Naive thymus-derived CD8-positive, alpha-beta T cell (primary cell): ENCODE results near the gene SYT15. TPM values are rescaled to one million over a fixed set of nuclear protein-coding genes. Genes with fewer than 3 reads are reported as not detected.
"Not testable (repeated sequence)": the region's sequence is repeated elsewhere in the genome, so short reads cannot be mapped to it uniquely, and the experiment has no call there.

ENCODE experiments used
- ATAC-seq, 2 donors: fragments of 150-1000 bp; cut with Tn5 transposase in 1 of 2; sonication (Bioruptor Pico), chemical (Tn5 transposase) in 1 of 2; 1 replicate in 1 of 2; 2 replicates in 1 of 2; pipeline ENCODE4 v1.10.0; 2021; ENCODE audit warnings: mild to moderate bottlenecking in 2 of 2, moderate library complexity in 2 of 2
- POLR2A ChIA-PET: fragments of 350-600 bp; sonication (Branson Sonifier 250); formaldehyde crosslinking; loops from one replicate; lab custom pipeline; 2021; ENCODE audit warnings: antibody characterized with exemption; lab: Charles Lee
- DNase-seq, 10 donors: peaks; one replicate each; pipeline versions ENCODE4 v3.0.0 to v3.0.0-alpha.2; 2020 to 2022
- H3K27ac Mint-ChIP-seq, 10 donors: one replicate each; pipeline ENCODE4 v1.8.0; 2020 to 2022; ENCODE audit warnings: mild to moderate bottlenecking in 10 of 10, mixed read lengths in 10 of 10, moderate library complexity in 4 of 10, inconsistent platforms in 1 of 10
- H3K27me3 Mint-ChIP-seq, 5 donors: one replicate each; pipeline ENCODE4 v1.8.0; 2021 to 2022; ENCODE audit warnings: mixed read lengths in 5 of 5
- H3K36me3 Mint-ChIP-seq, 3 donors: one replicate each; pipeline ENCODE4 v1.8.0; 2020 to 2022; ENCODE audit warnings: mixed read lengths in 3 of 3, mild to moderate bottlenecking in 2 of 3, inconsistent platforms in 1 of 3
- H3K4me1 Mint-ChIP-seq, 4 donors: one replicate each; pipeline ENCODE4 v1.8.0; 2021 to 2022; ENCODE audit warnings: mixed read lengths in 4 of 4
- H3K4me3 Mint-ChIP-seq, 10 donors: one replicate each; pipeline ENCODE4 v1.8.0; 2020 to 2022; ENCODE audit warnings: mild to moderate bottlenecking in 10 of 10, mixed read lengths in 10 of 10, moderate library complexity in 6 of 10, inconsistent platforms in 1 of 10
- H3K9me3 Mint-ChIP-seq, 9 donors: one replicate each; pipeline ENCODE4 v1.8.0; 2020 to 2022; ENCODE audit warnings: mixed read lengths in 9 of 9, mild to moderate bottlenecking in 3 of 9, inconsistent platforms in 1 of 9, moderate library complexity in 1 of 9
- polyA plus RNA-seq, 3 donors: library from polyadenylated mRNA; unstranded; fragments of 300-500 nt; fragmentation: Illumina TruSeq; gene quantifications; one replicate each; pipeline ENCODE4 v1.2.3, GENCODE V29; 2021
- total RNA-seq, 8 experiments: library from RNA in 2 of 8; stranded (reverse) in 2 of 8; gene quantifications; one replicate each; pipeline ENCODE4 v1.2.3 and lab custom pipeline; 2021 to 2026

Gene SYT15
- total and polyA plus RNA-seq, 5 experiments from 2014 or later, result 0.08 to 1.9 (median 0.13) TPM

- Mint-ChIP-seq H3K4me1 (peaks cover 9 to 20% (median 11%) of the 10 kb centered on the region in 4 donors), H3K36me3 (peaks cover 0 to 2% (median 0%) of the 10 kb centered on the region in 3 donors), H3K27ac (no peak overlapping the region), H3K4me3 (peak overlapping the region in 2 of 10 donors; percentile 53 to 60), H3K9me3 (peaks cover 0 to 2% (median 0%) of the 10 kb centered on the region in 9 donors), H3K27me3 (peaks cover 0 to 12% (median 6%) of the 10 kb centered on the region in 5 donors)
- POLR2A ChIA-PET, result no interaction called here
- DNase-seq (peak in 3 of 10 donors; percentile 0 to 66 (median 16)), ATAC-seq (no peak)
Observed at GRCh38 chr10:46555366-46555712, 23.6 kb upstream of the SYT15 start.

DNA sequence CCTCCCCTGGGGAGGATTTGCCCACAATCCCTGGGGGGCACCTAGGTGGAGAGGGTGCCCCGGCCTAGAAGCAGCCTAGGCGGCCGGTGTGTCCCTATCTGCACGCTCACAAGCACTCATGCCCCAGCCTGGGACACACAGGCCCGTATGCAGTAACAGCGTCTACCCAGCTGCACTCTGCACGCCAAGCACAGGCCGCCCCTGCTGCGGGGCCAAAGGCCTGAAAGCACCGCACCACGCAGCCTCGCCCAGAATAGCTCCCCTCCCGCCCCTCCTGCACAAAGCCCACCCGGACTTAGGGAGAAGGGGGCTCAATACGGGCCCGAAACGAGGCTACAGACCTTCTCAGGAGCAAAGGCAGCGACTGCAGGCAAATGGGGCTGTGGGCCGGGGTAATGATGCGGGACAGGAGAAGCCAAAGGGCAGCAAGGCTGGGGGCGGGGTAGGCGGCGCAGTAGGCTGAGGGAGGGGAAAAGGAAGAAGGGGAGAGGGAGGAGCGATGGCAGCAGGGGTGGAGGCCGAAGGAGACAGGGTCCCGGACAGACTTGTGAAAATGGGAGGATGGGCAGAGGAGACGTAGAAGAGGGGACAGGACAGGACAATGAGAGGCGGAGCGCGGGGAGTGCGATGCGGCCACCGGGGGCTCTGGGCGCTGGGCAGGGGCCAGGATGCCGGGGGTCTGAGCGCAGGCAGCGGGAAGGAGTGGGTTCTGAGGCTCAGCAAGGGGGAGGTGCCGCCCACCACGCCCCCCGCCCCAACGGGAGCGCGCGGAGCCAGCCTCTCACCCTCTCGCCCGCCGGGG lies 23.0 kb upstream of the SYT15 start:
- H3K27me3 Mint-ChIP-seq, result peaks cover 0 to 12% (median 6%) of the 10 kb centered on the region in 5 donors
- no peak overlapping the region for H3K27ac Mint-ChIP-seq
- H3K4me3 Mint-ChIP-seq, result peak overlapping the region in 7 of 10 donors; percentile 34 to 60 (median 53)
- peaks cover 0 to 2% (median 0%) of the 10 kb centered on the region in 3 donors for H3K36me3 Mint-ChIP-seq
- ATAC-seq (peak in 1 of 2 donors; percentile 7), DNase-seq (peak in 4 of 10 donors; percentile 0 to 64 (median 16))
- peaks cover 0 to 2% (median 0%) of the 10 kb centered on the region in 9 donors for H3K9me3 Mint-ChIP-seq
- POLR2A ChIA-PET, result no interaction called here
- H3K4me1 Mint-ChIP-seq, result peaks cover 9 to 20% (median 11%) of the 10 kb centered on the region in 4 donors

DNA sequence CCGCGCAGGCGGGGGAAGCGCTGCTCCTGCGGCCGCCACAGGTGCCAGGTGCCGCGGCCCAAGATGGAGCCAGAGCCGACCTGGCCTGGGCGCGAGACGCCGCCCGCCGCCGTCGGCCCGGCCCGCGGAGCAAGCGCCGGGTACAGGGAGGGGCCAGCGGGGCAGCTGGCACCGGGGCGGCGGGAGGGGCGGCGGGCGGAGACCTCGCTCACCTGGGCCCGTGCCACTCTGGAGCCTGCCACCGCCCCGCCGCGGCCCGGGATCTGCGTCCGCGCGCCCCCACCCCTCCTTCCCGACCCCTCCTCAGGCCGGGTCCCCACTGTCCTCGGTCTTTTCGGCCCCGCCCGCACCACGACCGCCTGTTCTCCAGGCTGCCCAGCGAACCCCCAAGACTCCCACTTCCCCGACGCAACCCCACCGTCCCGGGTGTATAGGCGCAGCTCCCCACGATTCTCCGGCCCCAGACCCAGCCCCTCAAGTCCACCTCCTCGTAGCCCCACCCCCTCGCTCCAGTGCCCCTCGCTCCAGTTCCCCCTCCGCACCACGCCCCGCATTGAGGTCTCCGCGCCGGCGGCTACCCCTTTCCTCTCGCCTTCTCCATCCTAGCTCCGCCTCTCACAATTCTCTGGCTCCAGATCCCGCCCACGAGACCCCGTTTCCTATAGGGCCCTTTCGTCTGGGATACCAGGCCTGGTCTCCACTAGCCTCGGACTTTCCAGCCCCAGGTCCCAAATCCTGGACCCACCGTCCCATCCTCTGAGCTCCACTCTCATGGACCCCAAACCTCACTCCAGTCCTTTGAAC lies 22.2 kb upstream of the SYT15 start, which contains the start of gene GPRIN2:
Gene GPRIN2, minus strand, starts transcription at position 144 of the 804 bp plus-strand sequence. CDS start 5,922 bp downstream, outside the sequence.
- ATAC-seq (peak; percentile 24 to 54), DNase-seq (peak in 6 of 10 donors; percentile 0 to 61 (median 2))
- peaks cover 0 to 2% (median 0%) of the 10 kb centered on the region in 9 donors for H3K9me3 Mint-ChIP-seq
- peak within 1 kb of the TSS in 9 of 10 donors; percentile 56 to 93 (median 74) for H3K4me3 Mint-ChIP-seq
- H3K36me3 Mint-ChIP-seq, result peaks cover 0 to 2% (median 0%) of the 10 kb centered on the region in 3 donors
- POLR2A ChIA-PET, result no interaction called here
- peaks cover 0 to 12% (median 6%) of the 10 kb centered on the region in 5 donors for H3K27me3 Mint-ChIP-seq
- peaks cover 9 to 20% (median 11%) of the 10 kb centered on the region in 4 donors for H3K4me1 Mint-ChIP-seq
- no peak within 1 kb of the TSS for H3K27ac Mint-ChIP-seq

- POLR2A ChIA-PET, result no interaction called here
- H3K9me3 Mint-ChIP-seq, result peaks cover 0 to 2% (median 0%) of the 10 kb centered on the region in 9 donors
- peaks cover 9 to 20% (median 11%) of the 10 kb centered on the region in 4 donors for H3K4me1 Mint-ChIP-seq
Observed at GRCh38 chr10:46557319-46558121, 21.4 kb upstream of the SYT15 start.

DNA sequence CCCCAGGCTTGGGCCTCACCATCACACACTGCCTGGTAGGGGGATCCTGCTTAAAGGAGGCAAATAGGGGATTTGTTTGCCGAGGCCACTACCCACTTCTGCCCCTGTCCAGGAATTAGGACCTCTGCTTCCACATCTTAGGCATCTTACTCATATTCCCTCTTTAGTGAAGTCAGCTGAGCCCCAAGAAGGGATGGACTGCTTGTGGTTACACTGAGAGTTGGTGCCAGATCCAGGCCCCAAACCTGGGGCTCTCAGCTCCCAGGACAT lies 20.9 kb upstream of the SYT15 start:
- H3K9me3 Mint-ChIP-seq, result peaks cover 0 to 2% (median 0%) of the 10 kb centered on the region in 9 donors
- DNase-seq, result peak in 2 of 10 donors; percentile 0

More at GRCh38 chr10:46557319-46558121, 21.4 kb upstream of the SYT15 start:
- peak overlapping the region in 1 of 10 donors; percentile 32 for H3K27ac Mint-ChIP-seq
- ATAC-seq (no peak), DNase-seq (peak in 6 of 10 donors; percentile 0 to 63 (median 0))
- H3K36me3 Mint-ChIP-seq, result peaks cover 0 to 2% (median 0%) of the 10 kb centered on the region in 3 donors
- peak overlapping the region in 9 of 10 donors; percentile 9 to 93 (median 74) for H3K4me3 Mint-ChIP-seq
- H3K27me3 Mint-ChIP-seq, result peaks cover 0 to 12% (median 6%) of the 10 kb centered on the region in 5 donors

DNA sequence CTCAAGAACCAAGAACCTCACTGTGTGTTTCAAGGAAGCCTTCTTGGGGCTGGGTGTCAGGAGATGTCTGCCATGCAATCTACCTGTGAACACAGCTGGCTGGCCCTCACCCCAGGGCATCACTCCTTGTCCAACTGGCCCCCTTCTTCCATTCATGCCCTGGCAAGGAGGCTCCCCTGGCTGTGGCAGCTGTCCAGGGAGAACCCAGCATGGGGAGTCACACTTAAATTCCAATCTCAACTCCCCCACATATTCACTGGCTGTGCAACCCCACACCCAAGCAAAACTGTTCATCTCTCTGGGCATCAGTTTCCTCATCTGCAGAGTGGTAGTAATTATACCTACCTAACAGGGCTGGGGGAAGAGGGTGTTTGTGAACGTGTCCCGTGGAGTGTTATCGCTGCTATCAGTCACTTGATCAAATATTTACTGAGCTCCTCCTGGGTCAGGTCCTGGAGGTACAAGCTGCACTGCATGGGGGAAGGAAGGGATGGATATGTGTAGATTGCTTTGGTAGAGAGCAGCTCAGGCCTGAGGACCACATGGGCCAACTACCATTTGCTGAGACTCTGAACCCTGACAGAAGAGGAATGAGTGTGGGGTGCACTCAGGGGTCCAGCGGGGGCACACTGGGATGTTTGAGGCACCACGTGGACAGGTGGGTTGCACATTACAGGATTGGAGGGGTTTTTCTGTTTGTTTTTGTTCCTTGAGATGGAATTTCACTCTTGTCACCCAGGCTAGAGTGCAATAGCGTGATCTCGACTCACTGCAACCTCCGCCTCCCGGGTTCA lies 20.3 kb upstream of the SYT15 start:
- peaks cover 0 to 2% (median 0%) of the 10 kb centered on the region in 3 donors for H3K36me3 Mint-ChIP-seq
- no peak overlapping the region for H3K27ac Mint-ChIP-seq
- ATAC-seq (no peak), DNase-seq (peak in 6 of 10 donors; percentile 0 to 59 (median 0))
- peaks cover 0 to 2% (median 0%) of the 10 kb centered on the region in 9 donors for H3K9me3 Mint-ChIP-seq
- H3K4me3 Mint-ChIP-seq, result peak overlapping the region in 2 of 10 donors; percentile 24 to 93
- POLR2A ChIA-PET, result no interaction called here
- H3K27me3 Mint-ChIP-seq, result peaks cover 0 to 12% (median 6%) of the 10 kb centered on the region in 5 donors
- peaks cover 9 to 20% (median 11%) of the 10 kb centered on the region in 4 donors for H3K4me1 Mint-ChIP-seq

More for the DNA sequence above, 20.9 kb upstream of the SYT15 start:
- ATAC-seq, result no peak
- H3K27me3 Mint-ChIP-seq, result peaks cover 0 to 12% (median 6%) of the 10 kb centered on the region in 5 donors
- POLR2A ChIA-PET, result no interaction called here
- peaks cover 0 to 2% (median 0%) of the 10 kb centered on the region in 3 donors for H3K36me3 Mint-ChIP-seq
- H3K27ac Mint-ChIP-seq, result no peak overlapping the region
- H3K4me1 Mint-ChIP-seq, result peaks cover 9 to 20% (median 11%) of the 10 kb centered on the region in 4 donors
- peak overlapping the region in 4 of 10 donors; percentile 24 to 93 (median 51) for H3K4me3 Mint-ChIP-seq

DNA sequence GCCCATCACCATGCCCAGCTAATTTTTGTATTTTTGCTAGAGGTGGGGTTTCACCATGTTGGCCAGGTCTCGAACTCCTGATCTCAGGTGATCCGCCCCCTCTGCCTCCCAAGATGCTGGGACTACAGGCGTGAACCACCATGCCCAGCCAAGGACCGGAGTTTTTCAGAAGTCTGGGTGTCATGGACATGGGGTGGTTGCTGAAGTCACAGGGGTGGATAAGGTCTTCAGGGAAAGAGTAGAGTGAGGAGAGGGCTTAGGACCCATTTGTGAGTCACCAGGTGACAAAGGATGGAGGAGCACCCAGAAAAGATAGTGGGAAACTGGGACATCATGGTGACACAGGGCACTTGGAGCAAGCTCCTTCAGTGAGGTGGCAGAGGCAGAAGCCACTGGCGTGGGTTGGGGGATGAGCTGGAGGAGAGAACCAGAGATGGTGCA lies 19.7 kb upstream of the SYT15 start:
- ATAC-seq (no peak), DNase-seq (peak in 4 of 10 donors; percentile 0 to 51 (median 9))
- H3K36me3 Mint-ChIP-seq, result peaks cover 0 to 2% (median 0%) of the 10 kb centered on the region in 3 donors
- H3K9me3 Mint-ChIP-seq, result peaks cover 0 to 2% (median 0%) of the 10 kb centered on the region in 9 donors
- H3K4me1 Mint-ChIP-seq, result peaks cover 9 to 20% (median 11%) of the 10 kb centered on the region in 4 donors
- no peak overlapping the region for H3K27ac Mint-ChIP-seq
- POLR2A ChIA-PET, result no interaction called here
- peaks cover 0 to 12% (median 6%) of the 10 kb centered on the region in 5 donors for H3K27me3 Mint-ChIP-seq
- H3K4me3 Mint-ChIP-seq, result no peak overlapping the region

DNA sequence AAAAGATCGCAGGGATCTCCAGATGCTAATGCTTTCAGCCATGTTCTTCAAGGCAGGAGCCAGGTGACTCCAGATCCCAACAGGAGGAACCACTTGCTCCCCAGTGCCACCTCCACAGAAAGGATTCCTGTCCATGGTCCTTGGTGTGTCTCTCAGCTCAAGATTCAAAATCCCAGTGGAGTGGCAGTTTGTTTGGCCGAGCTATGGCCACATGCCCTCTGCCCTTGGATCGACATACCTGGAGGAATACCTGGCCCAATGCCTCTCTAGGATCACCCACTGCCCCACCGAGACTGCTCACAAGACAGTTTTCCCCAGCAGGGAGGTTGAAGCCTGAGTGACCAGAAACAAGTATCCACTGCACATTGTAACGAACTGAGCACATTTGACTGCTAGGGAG lies 18.5 kb upstream of the SYT15 start:
- Mint-ChIP-seq H3K4me1 (peaks cover 9 to 20% (median 11%) of the 10 kb centered on the region in 4 donors), H3K36me3 (peaks cover 0 to 2% (median 0%) of the 10 kb centered on the region in 3 donors), H3K27ac (no peak overlapping the region), H3K9me3 (peaks cover 0 to 2% (median 0%) of the 10 kb centered on the region in 9 donors), H3K4me3 (no peak overlapping the region), H3K27me3 (peaks cover 0 to 12% (median 6%) of the 10 kb centered on the region in 5 donors)
- ATAC-seq, result no peak
- DNase-seq, result peak in 5 of 10 donors; percentile 0 to 59 (median 2)
- POLR2A ChIA-PET, result interaction anchor here (0.7 kb wide), 1 partner anchor 326 kb away, joined by 5 read pairs; no protein-coding TSS in a partner anchor

DNA sequence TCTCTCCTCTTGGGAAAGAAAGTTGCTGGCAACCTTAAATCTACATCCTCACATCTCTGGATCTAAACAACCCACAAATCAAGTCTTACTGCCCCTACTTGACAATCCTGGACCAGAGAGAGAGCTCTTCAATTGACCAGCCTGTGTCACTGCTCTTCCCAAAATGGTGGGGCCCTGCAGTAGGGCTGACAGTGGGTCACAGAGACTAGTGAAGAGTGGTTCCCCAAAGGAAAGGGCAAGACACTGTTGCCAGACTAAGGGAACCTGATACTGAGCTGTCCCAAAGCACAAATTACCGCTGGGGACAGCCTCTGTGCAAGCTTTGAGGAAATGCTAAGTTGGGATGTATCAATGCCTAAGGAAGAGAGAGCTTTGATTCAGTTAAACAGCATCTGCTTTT lies 18.0 kb upstream of the SYT15 start:
- Mint-ChIP-seq H3K4me1 (peaks cover 5 to 17% (median 10%) of the 10 kb centered on the region in 4 donors), H3K4me3 (no peak overlapping the region), H3K36me3 (peaks cover 0 to 2% (median 0%) of the 10 kb centered on the region in 3 donors), H3K27me3 (peaks cover 0 to 12% (median 2%) of the 10 kb centered on the region in 5 donors), H3K27ac (no peak overlapping the region), H3K9me3 (peaks cover 0 to 2% (median 0%) of the 10 kb centered on the region in 9 donors)
- DNase-seq, result peak in 3 of 10 donors; percentile 0 to 28 (median 0)
- POLR2A ChIA-PET, result no interaction called here
- ATAC-seq, result no peak

GRCh38 chr10:46565591-46566332 lies 13.2 kb upstream of the SYT15 start:
- H3K9me3 Mint-ChIP-seq, H3K36me3 Mint-ChIP-seq, H3K27me3 Mint-ChIP-seq, H3K27ac Mint-ChIP-seq, H3K4me1 Mint-ChIP-seq, POLR2A ChIA-PET: not testable (repeated sequence)
- peak overlapping the region in 5 of 10 donors; percentile 0 to 62 (median 46) for H3K4me3 Mint-ChIP-seq
- ATAC-seq (peak; percentile 57 to 79), DNase-seq (peak in 8 of 10 donors; percentile 19 to 64 (median 46))
